ENCODE results near the gene DMRTA2. TPM values are rescaled to one million over a fixed set of nuclear protein-coding genes. Genes with fewer than 3 reads are reported as not detected.

DMRTA2 gene
- total and polyA plus RNA-seq, 2 of the 4 experiments (the other 2 are of a cell fraction), result 0.02 TPM; not detected in 1

GRCh38 chr1:50447961-50448360, 24.7 kb upstream of the DMRTA2 start:
- no peak overlapping the region for H2BK20ac ChIP-seq (ENCODE audit: low read depth, low read length)
- H3K4me3 ChIP-seq (ENCODE audit: insufficient read depth, low read depth, low read length), result no peak overlapping the region
- H2AK9ac ChIP-seq (replicated peaks; ENCODE audit: low read depth, low read length, poor library complexity), result no peak overlapping the region
- no peak overlapping the region for H3K4ac ChIP-seq (ENCODE audit: low read depth, low read length)
- H3K9ac ChIP-seq (ENCODE audit: low read depth, low read length), result no peak overlapping the region
- H3K27ac ChIP-seq (ENCODE audit: insufficient read depth, low read length), result no peak overlapping the region
- no peaks in the 10 kb centered on the region for H4K20me1 ChIP-seq (ENCODE audit: insufficient read depth, low read length)
- BruUV-seq (replicated peaks), result no TSS peak
- H4K91ac ChIP-seq (ENCODE audit: insufficient read depth, low read depth, low read length), result no peak overlapping the region
- no peaks in the 10 kb centered on the region for H3K27me3 ChIP-seq (ENCODE audit: control insufficient read depth, insufficient read depth, low read length)
- H3K4me2 ChIP-seq (ENCODE audit: low read depth, low read length), result no peak overlapping the region
- no peak overlapping the region for H2AFZ ChIP-seq (replicated peaks; ENCODE audit: low read length, poor library complexity)
- CTCF ChIA-PET, result interaction anchor here (0.7 to 0.9 kb wide), 2 partner anchors 14 to 18 kb away, joined by 3 to 9 read pairs; no protein-coding TSS in a partner anchor
- no peak for DNase-seq
- ATAC-seq (ENCODE audit: low read depth), result no peak
- H4K8ac ChIP-seq (ENCODE audit: low read depth in 2 of 2, low read length in 2 of 2), result no peak overlapping the region
- no peaks in the 10 kb centered on the region for H3K9me3 ChIP-seq (ENCODE audit: control insufficient read depth, insufficient read depth, low read length)
- no peaks in the 10 kb centered on the region for H3K9me1 ChIP-seq (ENCODE audit: insufficient read depth, low read length)
- H2BK120ac ChIP-seq (ENCODE audit: low read depth, low read length), result no peak overlapping the region
- no peaks in the 10 kb centered on the region for H3K36me3 ChIP-seq (ENCODE audit: control insufficient read depth, insufficient read depth, low read length)
- H3K23ac ChIP-seq (ENCODE audit: low read depth, low read length), result no peak overlapping the region
- dilution Hi-C loops (cut with HindIII; ENCODE audit: low sequenced_read_pairs, unreplicated experiment), result no loop called here
- no peak overlapping the region for H4K5ac ChIP-seq (ENCODE audit: low read depth, low read length)
- H3K18ac ChIP-seq (ENCODE audit: low read depth, low read length), result no peak overlapping the region
- in situ Hi-C loops (cut with MboI; ENCODE audit: low sequenced_read_pairs), result no loop called here
- no peak overlapping the region for H3K14ac ChIP-seq (replicated peaks; ENCODE audit: low read depth, low read length)
- TF ChIP-seq MAZ (IDR thresholded peaks at IDR 0.05; ENCODE audit: borderline replicate concordance, low read depth, low read length) (no peak), USF2 (IDR thresholded peaks at IDR 0.05; ENCODE audit: low read depth, low read length) (no peak), CEBPB (IDR thresholded peaks at IDR 0.05; ENCODE audit: low read depth, low read length) (no peak), MAFK (IDR thresholded peaks at IDR 0.05; ENCODE audit: low read depth, low read length) (no peak), FOS (IDR thresholded peaks at IDR 0.05; ENCODE audit: low read depth, low read length) (no peak), NFE2L2 (IDR thresholded peaks at IDR 0.05; ENCODE audit: low read depth, low read length) (no peak), POLR2A (IDR thresholded peaks at IDR 0.05; ENCODE audit: low read depth, low read length) (no peak), MXI1 (IDR thresholded peaks at IDR 0.05; ENCODE audit: borderline replicate concordance, low read depth, low read length) (no peak), BHLHE40 (IDR thresholded peaks at IDR 0.05; ENCODE audit: low read depth, low read length) (no peak), RFX5 (IDR thresholded peaks at IDR 0.05; ENCODE audit: low read depth, low read length) (no peak), CHD1 (IDR thresholded peaks at IDR 0.05; ENCODE audit: low read depth, low read length) (no peak), SMC3 (IDR thresholded peaks at IDR 0.05; ENCODE audit: low read depth, low read length) (no peak), CTCF (conservative IDR thresholded peaks at IDR 0.05; ENCODE audit: low read depth, low read length) (no peak), RCOR1 (IDR thresholded peaks at IDR 0.05; ENCODE audit: insufficient replicate concordance, low read length) (no peak), RAD21 (IDR thresholded peaks at IDR 0.05; ENCODE audit: low read length) (no peak)
- TF ChIP-seq, protein P1, sequence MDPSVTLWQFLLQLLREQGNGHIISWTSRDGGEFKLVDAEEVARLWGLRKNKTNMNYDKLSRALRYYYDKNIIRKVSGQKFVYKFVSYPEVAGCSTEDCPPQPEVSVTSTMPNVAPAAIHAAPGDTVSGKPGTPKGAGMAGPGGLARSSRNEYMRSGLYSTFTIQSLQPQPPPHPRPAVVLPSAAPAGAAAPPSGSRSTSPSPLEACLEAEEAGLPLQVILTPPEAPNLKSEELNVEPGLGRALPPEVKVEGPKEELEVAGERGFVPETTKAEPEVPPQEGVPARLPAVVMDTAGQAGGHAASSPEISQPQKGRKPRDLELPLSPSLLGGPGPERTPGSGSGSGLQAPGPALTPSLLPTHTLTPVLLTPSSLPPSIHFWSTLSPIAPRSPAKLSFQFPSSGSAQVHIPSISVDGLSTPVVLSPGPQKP (IDR thresholded peaks at IDR 0.05; ENCODE audit: borderline replicate concordance, low read depth, low read length), result no peak
- H3K56ac ChIP-seq (ENCODE audit: extremely low read depth, insufficient read depth, low read length), result no peak overlapping the region
- no peaks in the 10 kb centered on the region for H3K4me1 ChIP-seq (ENCODE audit: control insufficient read depth, insufficient read depth, low read length)
- POLR2A ChIA-PET (ENCODE audit: unreplicated experiment), result no interaction called here
- no peak overlapping the region for H2BK15ac ChIP-seq (ENCODE audit: low read depth, low read length)
- H3K79me1 ChIP-seq (ENCODE audit: low read depth in 1 of 2, low read length in 2 of 2), result no peaks in the 10 kb centered on the region
- intact Hi-C loops (cut with micrococcal nuclease), result no loop called here
- no CpG with 5 or more reads among the region's 1 CpG for WGBS, 2 experiments (ENCODE audit: extremely low coverage in 2 of 2, insufficient read length in 1 of 2)
- no peak overlapping the region for H2AK5ac ChIP-seq (ENCODE audit: low read depth, low read length)
- no peak overlapping the region for H2BK5ac ChIP-seq (ENCODE audit: low read depth, low read length, poor library complexity, severe bottlenecking)

Measured in IMR-90 (cell line).